T-cell (primary cell): Measurements from ENCODE around the gene CD79B. TPM values are rescaled to one million over a fixed set of nuclear protein-coding genes. Genes with fewer than 3 reads are reported as not detected.

Experiments used
- ATAC-seq, 4 experiments: fragments of 200-7000 bp in 3 of 4; fragments of 150-1000 bp in 1 of 4; cut with Tn5 transposase; replicated peaks in 1 of 4; 1 replicate in 3 of 4; 2 replicates in 1 of 4; pipeline ENCODE4 v1.10.0; 2021; ENCODE audit warnings: moderate library complexity in 3 of 4, mild to moderate bottlenecking in 2 of 4, moderate number of reproducible peaks in 1 of 4
- CTCF ChIA-PET, 2 donors: fragments of 300-600 bp; sonication (Branson Sonifier 250); formaldehyde crosslinking; loops; one replicate each; lab custom pipeline; 2022; ENCODE audit warnings: antibody characterized with exemption in 2 of 2; lab: Charles Lee
- POLR2A ChIA-PET, 2 donors: fragments of 300-600 bp; sonication (Branson Sonifier 250); formaldehyde crosslinking; loops; one replicate each; lab custom pipeline; 2022; ENCODE audit warnings: antibody characterized with exemption in 2 of 2; lab: Charles Lee
- DNase-seq, 35 experiments: peaks; one replicate each; pipeline versions ENCODE4 v3.0.0 to v3.0.0-alpha.2; 2013 to 2023
- H3K27ac ChIP-seq: one replicate; pipeline ENCODE4 v1.5.1; 2013; ENCODE audit warnings: low read length
- H3K27me3 ChIP-seq, 2 experiments: replicated peaks in 1 of 2; 1 replicate in 1 of 2; 2 replicates in 1 of 2; pipeline versions ENCODE4 v1.6.1 to v1.7.0; 2013; ENCODE audit warnings: low read length in 1 of 2, mixed read lengths in 1 of 2; ENCODE audit not compliant: control insufficient read depth in 2 of 2, insufficient read depth in 2 of 2; ENCODE audit errors: extremely low read depth in 1 of 2
- H3K36me3 ChIP-seq, 2 donors: 1 replicate in 1 of 2; 2 replicates in 1 of 2; pipeline versions ENCODE4 v1.6.1 to v1.7.0; 2013; ENCODE audit warnings: low read length in 1 of 2; ENCODE audit not compliant: control insufficient read depth in 2 of 2, insufficient read depth in 1 of 2; ENCODE audit errors: extremely low read depth in 1 of 2
- H3K4me1 ChIP-seq, 2 experiments: 1 replicate in 1 of 2; 2 replicates in 1 of 2; pipeline versions ENCODE4 v1.6.1 to v1.7.0; 2013; ENCODE audit warnings: low read length in 2 of 2, mixed read lengths in 1 of 2; ENCODE audit not compliant: insufficient read depth in 2 of 2, control insufficient read depth in 1 of 2; ENCODE audit errors: extremely low read depth in 1 of 2
- H3K4me3 ChIP-seq, 2 donors: 1 replicate in 1 of 2; 2 replicates in 1 of 2; pipeline versions ENCODE4 v1.5.1 to v1.7.0; 2013; ENCODE audit warnings: mild to moderate bottlenecking in 2 of 2, low read length in 1 of 2, moderate library complexity in 1 of 2; ENCODE audit not compliant: control insufficient read depth in 1 of 2; ENCODE audit errors: extremely low read depth in 1 of 2
- H3K9me3 ChIP-seq: 2 replicates; pipeline ENCODE4 v1.7.0; 2013
- H3K27ac Mint-ChIP-seq, 2 donors: one replicate each; pipeline ENCODE4 v1.8.0; 2020 to 2021; ENCODE audit warnings: mild to moderate bottlenecking in 2 of 2, mixed read lengths in 2 of 2
- H3K27me3 Mint-ChIP-seq, 2 donors: one replicate each; pipeline ENCODE4 v1.8.0; 2021 to 2022; ENCODE audit warnings: mixed read lengths in 2 of 2
- H3K36me3 Mint-ChIP-seq: one replicate; pipeline ENCODE4 v1.8.0; 2021; ENCODE audit warnings: mixed read lengths
- H3K4me1 Mint-ChIP-seq, 3 donors: one replicate each; pipeline ENCODE4 v1.8.0; 2020 to 2022; ENCODE audit warnings: mixed read lengths in 3 of 3, mild to moderate bottlenecking in 1 of 3
- H3K4me3 Mint-ChIP-seq, 3 donors: one replicate each; pipeline ENCODE4 v1.8.0; 2020 to 2022; ENCODE audit warnings: mild to moderate bottlenecking in 3 of 3, mixed read lengths in 3 of 3, moderate library complexity in 3 of 3
- H3K9me3 Mint-ChIP-seq, 3 donors: one replicate each; pipeline ENCODE4 v1.8.0; 2020 to 2022; ENCODE audit warnings: mixed read lengths in 3 of 3
- WGBS: methylation state at CpG from one replicate; pipeline ENCODE4 v1.1.5; 2013; ENCODE audit warnings: missing lambda C conversion rate; ENCODE audit not compliant: insufficient coverage; 5-methylcytosine and 5-hydroxymethylcytosine counted together
- total RNA-seq, 35 experiments: library from RNA in 6 of 35; stranded (reverse) in 6 of 35; fragments of 120-200 nt in 1 of 35; gene quantifications; one replicate each; pipeline versions ENCODE4 v1.2.1 to v1.2.4 and lab custom pipeline; 2013 to 2026

The CD79B gene
- total RNA-seq, 5 donors from 2014 or later (not counting 1 experiment from before 2014, with no cell fraction given): 13.4 to 53.1 (median 27.7) TPM

DNA sequence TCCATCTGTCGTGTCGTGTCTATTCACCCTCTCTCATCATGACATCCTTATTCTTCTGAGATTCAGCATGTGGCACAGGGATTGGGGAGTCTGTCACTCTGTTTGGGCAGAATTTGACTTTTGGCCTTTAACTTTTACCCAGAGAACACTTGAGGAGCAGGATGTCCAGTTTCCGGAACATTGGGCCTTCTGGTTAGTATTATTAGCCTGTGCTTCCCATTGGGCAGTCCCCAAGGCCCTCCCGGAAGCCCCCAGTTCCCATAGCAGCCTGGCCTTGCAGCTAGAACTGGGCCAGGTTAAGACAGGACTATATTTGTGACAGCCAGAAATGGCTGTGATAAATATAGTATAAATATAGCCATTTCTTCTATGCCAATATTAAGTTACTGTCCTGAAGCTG lies 31.0 kb upstream of the CD79B start:
- WGBS: 95% methylated on average over 2 of the region's 4 CpGs
- Histone ChIP-seq H3K36me3 (no peaks in the 10 kb centered on the region), H3K27me3 (no peaks in the 10 kb centered on the region), H3K27ac (no peak overlapping the region), H3K4me1 (peaks cover 0 to 26% of the 10 kb centered on the region in 2 experiments), H3K9me3 (no peaks in the 10 kb centered on the region), H3K4me3 (no peak overlapping the region)
- Mint-ChIP-seq H3K36me3 (no peaks in the 10 kb centered on the region), H3K27me3 (no peaks in the 10 kb centered on the region), H3K9me3 (no peaks in the 10 kb centered on the region), H3K27ac (no peak overlapping the region), H3K4me3 (no peak overlapping the region), H3K4me1 (peaks cover 11 to 18% (median 14%) of the 10 kb centered on the region in 3 donors)
- DNase-seq (no peak), ATAC-seq (no peak)
- CTCF ChIA-PET: no interaction called here
- POLR2A ChIA-PET: no interaction called here

DNA sequence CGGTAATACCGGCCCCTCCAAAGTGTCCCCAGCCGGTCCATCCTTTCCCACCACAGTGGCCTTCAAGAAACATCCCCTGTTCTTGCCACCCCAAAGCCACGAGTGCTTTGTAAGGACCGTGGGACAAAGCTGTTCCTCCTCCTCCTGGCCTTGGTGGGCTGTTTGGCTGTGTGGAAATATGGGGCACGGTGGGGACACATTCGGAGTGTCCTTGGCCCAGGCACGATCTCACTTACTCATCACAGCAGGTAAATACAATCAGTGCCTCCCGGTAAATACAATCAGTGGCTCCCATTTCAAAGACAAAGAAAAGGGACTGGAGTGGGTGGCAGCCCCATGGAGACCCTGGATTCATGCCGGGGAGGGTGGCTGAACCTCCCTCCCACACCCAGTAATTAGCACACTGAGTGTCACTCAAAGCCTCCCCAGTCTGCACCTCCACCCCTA lies 30.2 kb upstream of the CD79B start:
- H3K36me3 ChIP-seq: no peaks in the 10 kb centered on the region
- DNase-seq (no peak), ATAC-seq (no peak)
- WGBS: 100% methylated on average over 4 of the region's 10 CpGs
- peaks cover 10 to 16% (median 13%) of the 10 kb centered on the region in 3 donors for H3K4me1 Mint-ChIP-seq
- H3K27ac Mint-ChIP-seq: no peak overlapping the region
- no peaks in the 10 kb centered on the region for H3K27me3 Mint-ChIP-seq
- peaks cover 0 to 19% of the 10 kb centered on the region in 2 experiments for H3K4me1 ChIP-seq
- POLR2A ChIA-PET: interaction anchor here (0.6 to 0.8 kb wide), 3 partner anchors 19 to 183 kb away, joined by 3 to 7 read pairs (median 6); no protein-coding TSS in a partner anchor
- CTCF ChIA-PET: interaction anchor here (0.5 to 1.3 kb wide), 2 partner anchors 55 to 1849 kb away, joined by 4 to 5 read pairs; no protein-coding TSS in a partner anchor
- H3K4me3 Mint-ChIP-seq: no peak overlapping the region
- H3K4me3 ChIP-seq: no peak overlapping the region
- H3K9me3 Mint-ChIP-seq: no peaks in the 10 kb centered on the region
- H3K9me3 ChIP-seq: no peaks in the 10 kb centered on the region
- no peak overlapping the region for H3K27ac ChIP-seq
- H3K27me3 ChIP-seq: no peaks in the 10 kb centered on the region
- H3K36me3 Mint-ChIP-seq: no peaks in the 10 kb centered on the region

- no peaks in the 10 kb centered on the region for H3K36me3 Mint-ChIP-seq
- POLR2A ChIA-PET: interaction anchor here (0.6 to 0.8 kb wide), 4 partner anchors 18 to 184 kb away, joined by 3 to 7 read pairs (median 6); no protein-coding TSS in a partner anchor
- no peak overlapping the region for H3K27ac Mint-ChIP-seq
- CTCF ChIA-PET: interaction anchor here (0.5 to 1.5 kb wide), 5 partner anchors 15 to 1849 kb away, joined by 3 to 5 read pairs (median 4); no protein-coding TSS in a partner anchor
- H3K27me3 ChIP-seq: no peaks in the 10 kb centered on the region
- no peaks in the 10 kb centered on the region for H3K9me3 ChIP-seq
- no peaks in the 10 kb centered on the region for H3K36me3 ChIP-seq
- no peaks in the 10 kb centered on the region for H3K9me3 Mint-ChIP-seq
- H3K4me3 Mint-ChIP-seq: peak overlapping the region in 1 of 3 donors; percentile 55
- 59% methylated on average over 26 of the region's 37 CpGs for WGBS
- DNase-seq: peak in 23 of 35 experiments; percentile 6 to 43 (median 23)
- peaks cover 6 to 10% (median 8%) of the 10 kb centered on the region in 3 donors for H3K4me1 Mint-ChIP-seq
- peak; percentile 41 to 83 (median 42) for ATAC-seq
- H3K4me3 ChIP-seq: no peak overlapping the region
- H3K27ac ChIP-seq: no peak overlapping the region
- no peaks in the 10 kb centered on the region for H3K27me3 Mint-ChIP-seq
- H3K4me1 ChIP-seq: peaks cover 0 to 12% of the 10 kb centered on the region in 2 experiments
Observed at GRCh38 chr17:63961355-63962212, 29.5 kb upstream of the CD79B start.

- H3K36me3 ChIP-seq: no peaks in the 10 kb centered on the region
- no peaks in the 10 kb centered on the region for H3K9me3 ChIP-seq
- Mint-ChIP-seq H3K36me3 (no peaks in the 10 kb centered on the region), H3K4me3 (no peak overlapping the region), H3K27me3 (no peaks in the 10 kb centered on the region), H3K27ac (no peak overlapping the region), H3K4me1 (peaks cover 5 to 16% (median 7%) of the 10 kb centered on the region in 3 donors), H3K9me3 (no peaks in the 10 kb centered on the region)
- H3K4me3 ChIP-seq: no peak overlapping the region
- no peak overlapping the region for H3K27ac ChIP-seq
- POLR2A ChIA-PET: no interaction called here
- H3K4me1 ChIP-seq: peaks cover 0 to 6% of the 10 kb centered on the region in 2 experiments
- H3K27me3 ChIP-seq: no peaks in the 10 kb centered on the region
- 89% methylated on average over 3 of the region's 7 CpGs for WGBS
- DNase-seq (no peak), ATAC-seq (no peak)
- CTCF ChIA-PET: interaction anchor here in 1 of 2 donors (1.5 kb wide), 1 partner anchor 14 kb away, joined by 3 read pairs; no protein-coding TSS in a partner anchor
Observed at GRCh38 chr17:63960430-63960829, 28.3 kb upstream of the CD79B start.

DNA sequence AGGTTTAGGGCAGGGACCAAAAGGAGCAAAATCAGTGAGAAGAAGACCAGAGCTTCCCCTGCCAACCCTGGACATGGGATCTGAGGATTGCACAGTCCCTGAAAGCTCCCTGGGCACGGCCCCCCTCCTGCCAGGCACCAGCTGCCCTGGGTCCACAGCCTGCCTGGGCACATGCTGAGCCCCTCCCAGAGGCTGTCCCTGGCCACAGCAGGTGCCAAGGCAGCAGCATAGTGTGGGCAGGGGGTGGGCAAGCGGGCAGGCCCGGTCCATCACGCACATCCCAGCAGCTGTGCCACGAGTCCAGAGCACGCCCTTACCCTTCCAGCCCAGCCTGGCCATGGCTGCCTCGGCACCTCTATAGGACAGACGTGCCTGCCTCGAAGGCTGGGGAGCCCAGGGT lies 27.9 kb upstream of the CD79B start:
- Histone ChIP-seq H3K27me3 (no peaks in the 10 kb centered on the region), H3K4me1 (peaks cover 0 to 8% of the 10 kb centered on the region in 2 experiments), H3K27ac (no peak overlapping the region), H3K9me3 (no peaks in the 10 kb centered on the region), H3K36me3 (no peaks in the 10 kb centered on the region), H3K4me3 (no peak overlapping the region)
- Mint-ChIP-seq H3K27me3 (no peaks in the 10 kb centered on the region), H3K4me1 (peaks cover 7 to 19% (median 9%) of the 10 kb centered on the region in 3 donors), H3K9me3 (no peaks in the 10 kb centered on the region), H3K4me3 (no peak overlapping the region), H3K27ac (no peak overlapping the region), H3K36me3 (no peaks in the 10 kb centered on the region)
- no peak for ATAC-seq
- ChIA-PET POLR2A (no interaction called here), CTCF (interaction anchor here in 1 of 2 donors (1.5 kb wide), 1 partner anchor 14 kb away, joined by 3 read pairs; no protein-coding TSS in a partner anchor)
- 89% methylated on average over 7 of the region's 9 CpGs for WGBS
- no peak for DNase-seq

DNA sequence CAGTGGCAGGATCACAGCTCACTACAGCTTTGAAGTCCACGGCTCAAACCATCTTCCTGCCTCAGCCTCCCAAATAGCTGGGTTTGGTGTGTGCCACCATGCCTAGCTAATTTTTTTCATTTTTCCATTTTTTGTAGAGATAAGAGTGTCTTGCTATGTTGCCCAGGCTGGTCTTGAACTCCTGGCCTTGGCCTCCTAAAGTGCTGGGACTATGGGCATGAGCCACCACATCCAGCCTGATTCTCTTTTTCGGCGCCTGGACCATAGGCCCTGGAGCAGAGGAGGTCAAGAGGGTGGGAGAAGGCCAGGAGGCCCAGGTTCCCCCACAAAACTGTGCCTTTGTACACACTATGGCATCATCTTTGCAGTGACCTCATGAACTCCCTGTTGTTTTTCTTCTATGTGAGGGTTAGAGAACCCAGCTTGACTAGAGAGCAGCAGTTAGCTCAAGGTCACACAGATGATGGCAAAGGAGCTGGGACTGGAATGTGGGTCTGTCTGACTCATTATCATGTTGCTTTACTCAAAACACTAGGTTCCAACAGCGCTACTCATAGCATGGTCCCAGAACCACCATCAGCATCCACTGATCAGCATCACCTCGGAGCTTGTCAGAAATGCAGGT lies 24.3 kb upstream of the CD79B start:
- ChIA-PET CTCF (no interaction called here), POLR2A (no interaction called here)
- Histone ChIP-seq H3K4me1 (peaks cover 7 to 33% of the 10 kb centered on the region in 2 experiments), H3K27ac (no peak overlapping the region), H3K4me3 (no peak overlapping the region), H3K27me3 (no peaks in the 10 kb centered on the region), H3K9me3 (no peaks in the 10 kb centered on the region), H3K36me3 (no peaks in the 10 kb centered on the region)
- no peak for DNase-seq
- WGBS: 80% methylated on average over 1 of the region's 5 CpGs
- no peak for ATAC-seq
- Mint-ChIP-seq H3K9me3 (no peaks in the 10 kb centered on the region), H3K4me3 (no peak overlapping the region), H3K36me3 (no peaks in the 10 kb centered on the region), H3K4me1 (peaks cover 23 to 32% (median 26%) of the 10 kb centered on the region in 3 donors), H3K27ac (no peak overlapping the region), H3K27me3 (no peaks in the 10 kb centered on the region)
